Measurements from ENCODE around the gene KIAA0930. TPM values are rescaled to one million over a fixed set of nuclear protein-coding genes. Genes with fewer than 3 reads are reported as not detected.

The KIAA0930 gene
- total RNA-seq, 1 donor from 2014 or later: 60.2 TPM

GRCh38 chr22:45205276-45205925, 35.3 kb downstream of the KIAA0930 start:
- no peaks in the 10 kb centered on the region for H3K27me3 Mint-ChIP-seq (ENCODE audit: low read depth)

GRCh38 chr22:45204819-45205218, 35.9 kb downstream of the KIAA0930 start:
- H3K4me3 Mint-ChIP-seq: no peak overlapping the region
- DNase-seq (ENCODE audit: low read depth, low spot score): no peak
- no peak overlapping the region for H3K27ac Mint-ChIP-seq (ENCODE audit: unreplicated experiment)

More at GRCh38 chr22:45205276-45205925, 35.3 kb downstream of the KIAA0930 start:
- Mint-ChIP-seq H3K27ac (ENCODE audit: unreplicated experiment) (no peak overlapping the region), H3K36me3 (ENCODE audit: low read depth) (no peaks in the 10 kb centered on the region), H3K4me1 (peaks cover 16% of the 10 kb centered on the region), H3K4me3 (no peak overlapping the region), H3K9me3 (no peaks in the 10 kb centered on the region)
- DNase-seq (ENCODE audit: low read depth, low spot score): no peak
- TF ChIP-seq, protein P1, sequence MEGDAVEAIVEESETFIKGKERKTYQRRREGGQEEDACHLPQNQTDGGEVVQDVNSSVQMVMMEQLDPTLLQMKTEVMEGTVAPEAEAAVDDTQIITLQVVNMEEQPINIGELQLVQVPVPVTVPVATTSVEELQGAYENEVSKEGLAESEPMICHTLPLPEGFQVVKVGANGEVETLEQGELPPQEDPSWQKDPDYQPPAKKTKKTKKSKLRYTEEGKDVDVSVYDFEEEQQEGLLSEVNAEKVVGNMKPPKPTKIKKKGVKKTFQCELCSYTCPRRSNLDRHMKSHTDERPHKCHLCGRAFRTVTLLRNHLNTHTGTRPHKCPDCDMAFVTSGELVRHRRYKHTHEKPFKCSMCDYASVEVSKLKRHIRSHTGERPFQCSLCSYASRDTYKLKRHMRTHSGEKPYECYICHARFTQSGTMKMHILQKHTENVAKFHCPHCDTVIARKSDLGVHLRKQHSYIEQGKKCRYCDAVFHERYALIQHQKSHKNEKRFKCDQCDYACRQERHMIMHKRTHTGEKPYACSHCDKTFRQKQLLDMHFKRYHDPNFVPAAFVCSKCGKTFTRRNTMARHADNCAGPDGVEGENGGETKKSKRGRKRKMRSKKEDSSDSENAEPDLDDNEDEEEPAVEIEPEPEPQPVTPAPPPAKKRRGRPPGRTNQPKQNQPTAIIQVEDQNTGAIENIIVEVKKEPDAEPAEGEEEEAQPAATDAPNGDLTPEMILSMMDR (conservative IDR thresholded peaks at IDR 0.05): no peak

DNA sequence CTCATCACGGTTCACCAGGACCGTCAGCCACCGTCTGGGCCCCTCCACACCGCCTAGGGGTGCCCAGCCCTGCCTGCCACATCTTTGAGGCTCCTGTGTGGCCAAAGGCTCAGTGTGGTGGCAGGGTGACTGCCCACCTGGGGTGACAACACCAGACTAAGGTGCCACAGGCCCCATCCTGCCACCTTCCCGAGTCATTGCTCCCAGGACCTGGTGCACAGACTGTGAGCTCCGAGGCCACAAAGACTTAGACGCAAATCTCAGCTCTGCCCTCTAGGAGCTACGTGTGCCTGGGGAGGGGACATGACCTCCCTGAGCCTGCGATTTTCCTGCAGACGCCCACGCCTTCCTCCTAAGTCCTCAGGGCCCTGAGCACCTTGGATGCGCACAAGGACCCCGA, 36.5 kb downstream of the KIAA0930 start:
- Mint-ChIP-seq H3K36me3 (ENCODE audit: low read depth) (no peaks in the 10 kb centered on the region), H3K4me3 (no peak overlapping the region), H3K27ac (ENCODE audit: unreplicated experiment) (no peak overlapping the region), H3K4me1 (peaks cover 7% of the 10 kb centered on the region), H3K9me3 (no peaks in the 10 kb centered on the region), H3K27me3 (ENCODE audit: low read depth) (no peaks in the 10 kb centered on the region)
- TF ChIP-seq, protein P1 (conservative IDR thresholded peaks at IDR 0.05): no peak
- no peak for DNase-seq (ENCODE audit: low read depth, low spot score)

More at GRCh38 chr22:45204819-45205218, 35.9 kb downstream of the KIAA0930 start:
- H3K4me1 Mint-ChIP-seq: peaks cover 12% of the 10 kb centered on the region
- no peaks in the 10 kb centered on the region for H3K27me3 Mint-ChIP-seq (ENCODE audit: low read depth)
- H3K9me3 Mint-ChIP-seq: no peaks in the 10 kb centered on the region
- H3K36me3 Mint-ChIP-seq (ENCODE audit: low read depth): no peaks in the 10 kb centered on the region
- TF ChIP-seq, protein P1 (conservative IDR thresholded peaks at IDR 0.05): no peak

DNA sequence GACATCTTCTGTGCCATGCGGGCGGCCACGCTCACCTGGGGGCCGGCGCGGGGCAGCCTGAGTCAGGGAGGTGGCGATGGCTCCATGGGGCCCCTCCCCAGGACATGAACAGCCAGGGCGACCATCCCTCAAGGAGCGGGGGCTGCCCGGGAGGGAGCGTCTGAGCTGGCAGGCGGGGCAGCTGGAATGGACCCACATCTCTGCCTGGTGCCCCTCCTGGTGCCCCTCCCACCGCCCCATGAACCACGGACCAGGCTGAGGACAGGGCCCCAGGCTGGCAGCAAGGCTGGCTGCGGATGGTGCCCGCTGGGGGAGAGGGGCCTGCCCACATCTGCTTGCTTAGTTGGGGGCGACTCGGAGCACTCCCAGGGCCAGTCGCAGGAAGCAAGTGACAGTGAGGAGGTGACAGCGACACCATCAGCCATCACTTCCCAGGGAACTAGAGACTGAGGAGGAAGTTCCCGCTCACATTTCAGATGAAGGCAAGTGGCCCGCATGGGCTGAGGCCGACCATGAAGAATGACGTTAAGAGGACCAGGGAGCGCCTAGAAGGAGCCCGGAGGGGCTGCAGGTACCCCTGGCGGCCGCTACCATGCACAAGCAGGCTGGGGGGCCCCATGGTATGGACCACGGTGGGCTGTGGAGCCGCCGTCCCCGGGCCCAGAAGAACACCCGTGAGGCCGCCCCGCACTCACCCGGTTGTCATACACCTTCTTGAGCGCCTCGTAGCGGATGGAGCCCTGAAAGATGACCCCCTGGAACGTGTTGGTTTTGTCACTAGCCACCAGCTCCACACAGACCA, 37.3 kb downstream of the KIAA0930 start:
- Mint-ChIP-seq H3K27ac (ENCODE audit: unreplicated experiment) (no peak overlapping the region), H3K36me3 (ENCODE audit: low read depth) (no peaks in the 10 kb centered on the region), H3K9me3 (no peaks in the 10 kb centered on the region), H3K27me3 (ENCODE audit: low read depth) (no peaks in the 10 kb centered on the region), H3K4me1 (peaks cover 6% of the 10 kb centered on the region), H3K4me3 (no peak overlapping the region)
- no peak for DNase-seq (ENCODE audit: low read depth, low spot score)
- TF ChIP-seq, protein P1 (conservative IDR thresholded peaks at IDR 0.05): no peak

DNA sequence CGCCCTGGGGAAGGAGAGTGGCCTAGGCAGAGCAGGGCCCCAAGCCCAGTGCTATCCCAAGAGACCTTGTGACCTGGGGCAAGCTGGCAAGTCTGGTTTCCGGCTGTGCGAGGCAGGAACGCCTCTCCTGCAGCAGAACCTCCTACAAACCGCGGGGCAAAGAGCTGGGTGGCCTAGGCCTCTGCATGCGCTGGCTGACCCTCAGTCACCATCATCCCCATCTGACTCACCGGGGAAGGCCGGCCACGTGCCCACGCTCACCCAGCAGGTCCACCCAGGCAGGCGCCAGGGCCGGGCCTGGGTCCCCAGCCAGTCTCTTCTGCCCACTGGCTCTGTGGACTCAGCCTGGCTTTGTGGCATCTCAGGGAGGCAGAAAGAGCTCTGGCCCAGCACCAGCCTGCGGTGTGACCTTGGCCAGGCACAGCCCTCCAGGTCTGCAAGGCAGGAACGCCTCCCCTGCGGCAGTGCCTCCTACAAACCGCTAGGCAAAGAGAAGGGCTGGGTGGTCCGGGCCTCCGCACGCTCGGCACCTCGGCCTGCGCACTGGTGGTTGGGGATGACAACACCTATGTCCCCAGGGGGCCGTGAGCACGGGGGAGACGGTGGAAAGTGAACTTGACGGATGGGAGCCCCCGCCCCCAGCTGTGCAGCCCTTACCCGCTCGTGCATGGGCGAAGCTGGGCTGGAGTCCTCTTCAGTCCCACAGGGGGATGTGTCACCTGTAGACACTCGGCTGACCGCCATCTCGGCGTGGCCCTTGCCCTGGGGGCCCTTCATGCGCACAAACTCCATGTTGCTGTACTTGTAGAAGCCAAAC, 38.2 kb downstream of the KIAA0930 start:
- Mint-ChIP-seq H3K4me3 (no peak overlapping the region), H3K27me3 (ENCODE audit: low read depth) (no peaks in the 10 kb centered on the region), H3K27ac (ENCODE audit: unreplicated experiment) (no peak overlapping the region), H3K36me3 (ENCODE audit: low read depth) (no peaks in the 10 kb centered on the region), H3K9me3 (no peaks in the 10 kb centered on the region), H3K4me1 (no peaks in the 10 kb centered on the region)
- TF ChIP-seq, protein P1 (conservative IDR thresholded peaks at IDR 0.05): no peak
- no peak for DNase-seq (ENCODE audit: low read depth, low spot score)

Data from neural crest cell (in vitro differentiated cells).